Endothelial cell (in vitro differentiated cells): ENCODE measurements around the gene REPIN1. TPM values are rescaled to one million over a fixed set of nuclear protein-coding genes. Genes with fewer than 3 reads are reported as not detected.

Source experiments
- DNase-seq: peaks from one replicate; pipeline ENCODE4 v3.0.0; 2021; ENCODE audit warnings: low spot score
- H3K27ac Mint-ChIP-seq: one replicate; pipeline ENCODE4 v1.8.0; 2021; ENCODE audit warnings: mixed read lengths, inconsistent platforms; ENCODE audit not compliant: unreplicated experiment
- H3K27me3 Mint-ChIP-seq: one replicate; pipeline ENCODE4 v1.8.0; 2021; ENCODE audit warnings: mild to moderate bottlenecking, moderate library complexity, mixed read lengths, inconsistent platforms; ENCODE audit not compliant: unreplicated experiment
- H3K36me3 Mint-ChIP-seq: one replicate; pipeline ENCODE4 v1.8.0; 2021; ENCODE audit warnings: mild to moderate bottlenecking, low read depth, mixed read lengths, inconsistent platforms; ENCODE audit not compliant: unreplicated experiment
- H3K4me1 Mint-ChIP-seq: one replicate; pipeline ENCODE4 v1.8.0; 2021; ENCODE audit warnings: mild to moderate bottlenecking, mixed read lengths, inconsistent platforms; ENCODE audit not compliant: unreplicated experiment
- H3K4me3 Mint-ChIP-seq: one replicate; pipeline ENCODE4 v1.8.0; 2021; ENCODE audit warnings: mild to moderate bottlenecking, mixed read lengths, inconsistent platforms; ENCODE audit not compliant: unreplicated experiment
- H3K9me3 Mint-ChIP-seq: one replicate; pipeline ENCODE4 v1.8.0; 2021; ENCODE audit warnings: mixed read lengths, inconsistent platforms; ENCODE audit not compliant: unreplicated experiment
- CTCF ChIP-seq: fragments of 200-600 bp; sonication (generic); IDR thresholded peaks from one replicate; pipeline ENCODE4 v1.5.0; 2021; ENCODE audit warnings: antibody characterized with exemption; ENCODE audit not compliant: unreplicated experiment
- total RNA-seq: library from RNA; stranded (reverse); fragmentation: NEBNext Ultra II Directional; extraction: Animal tissue kit (Norgen Biotek cat#: 25700); gene quantifications from one replicate; pipeline ENCODE4 v1.2.1, GENCODE V29; 2021; ENCODE audit not compliant: unreplicated experiment

Gene REPIN1
- total RNA-seq, 1 donor from 2014 or later = 138 TPM

- Mint-ChIP-seq H3K9me3 (no peaks in the 10 kb centered on the region), H3K4me1 (peaks cover 35% of the 10 kb centered on the region), H3K27ac (peak overlapping the region; percentile 78), H3K36me3 (peaks cover 23% of the 10 kb centered on the region), H3K4me3 (peak overlapping the region; percentile 95), H3K27me3 (peaks cover 24% of the 10 kb centered on the region)
- TF ChIP-seq CTCF = no peak
- peak; percentile 53 for DNase-seq
Observed at GRCh38 chr7:150405584-150406311, 37.1 kb downstream of the REPIN1 start.

GRCh38 chr7:150406312-150406566 is 37.6 kb downstream of the REPIN1 start:
- peak overlapping the region; percentile 95 for H3K4me3 Mint-ChIP-seq
- peaks cover 23% of the 10 kb centered on the region for H3K36me3 Mint-ChIP-seq
- peaks cover 24% of the 10 kb centered on the region for H3K27me3 Mint-ChIP-seq
- H3K27ac Mint-ChIP-seq = peak overlapping the region; percentile 78
- no peak for TF ChIP-seq CTCF
- H3K9me3 Mint-ChIP-seq = no peaks in the 10 kb centered on the region
- H3K4me1 Mint-ChIP-seq = peaks cover 32% of the 10 kb centered on the region
- DNase-seq = no peak

- H3K36me3 Mint-ChIP-seq = peaks cover 23% of the 10 kb centered on the region
- H3K4me3 Mint-ChIP-seq = peak overlapping the region; percentile 95
- no peaks in the 10 kb centered on the region for H3K9me3 Mint-ChIP-seq
- DNase-seq = no peak
- no peak for TF ChIP-seq CTCF
- peaks cover 30% of the 10 kb centered on the region for H3K4me1 Mint-ChIP-seq
- H3K27ac Mint-ChIP-seq = peak overlapping the region; percentile 34
- peaks cover 23% of the 10 kb centered on the region for H3K27me3 Mint-ChIP-seq
Observed at GRCh38 chr7:150406567-150407421, 38.2 kb downstream of the REPIN1 start.

GRCh38 chr7:150407588-150408392 is 39.2 kb downstream of the REPIN1 start:
- Mint-ChIP-seq H3K4me3 (no peak overlapping the region), H3K27me3 (peaks cover 20% of the 10 kb centered on the region), H3K9me3 (no peaks in the 10 kb centered on the region), H3K27ac (no peak overlapping the region), H3K4me1 (peaks cover 33% of the 10 kb centered on the region), H3K36me3 (peaks cover 26% of the 10 kb centered on the region)
- TF ChIP-seq CTCF = no peak
- DNase-seq = no peak
